GM19239 (cell line): ENCODE results near the gene OR11G2.
"Not testable (repeated sequence)": the region's sequence is repeated elsewhere in the genome, so short reads cannot be mapped to it uniquely, and the experiment has no call there.

Experiments used
- DNase-seq: peaks from one replicate; pipeline ENCODE4 v3.0.0; 2011; ENCODE audit warnings: low spot score; ENCODE audit not compliant: insufficient read length
- FAIRE-seq: peaks from 2 replicates; lab custom pipeline; 2011; peaks lifted over from hg19 to GRCh38; lab: Jason Lieb, UNC

OR11G2 gene

GRCh38 chr14:20219033-20219432 is 28.3 kb downstream of the OR11G2 start:
- FAIRE-seq (no peak), DNase-seq (no peak)

DNA sequence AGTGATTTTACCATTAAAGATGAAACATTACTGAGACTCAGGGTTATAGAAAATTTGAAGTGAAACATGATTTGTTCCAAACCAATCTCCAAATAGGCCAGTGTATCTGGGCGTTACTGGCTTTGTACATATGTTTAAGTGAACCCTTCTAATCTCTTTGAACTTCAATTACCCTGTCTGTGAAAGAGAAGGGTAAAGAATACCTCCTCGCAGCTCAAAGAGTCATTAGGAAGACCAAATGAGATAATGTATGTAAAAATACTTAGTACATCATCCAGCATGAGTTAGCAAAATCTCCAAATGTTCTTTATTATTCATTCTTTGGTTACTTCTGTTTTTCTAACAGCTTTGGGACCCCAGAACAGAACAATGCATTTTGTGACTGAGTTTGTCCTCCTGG is 32.7 kb downstream of the OR11G2 start, which contains the start of gene OR11H6:
TSS of gene OR11H6 (plus strand) at position 301 of the 400 bp plus-strand sequence. CDS start at position 301, 0 bp downstream.
- no peak for FAIRE-seq

DNA sequence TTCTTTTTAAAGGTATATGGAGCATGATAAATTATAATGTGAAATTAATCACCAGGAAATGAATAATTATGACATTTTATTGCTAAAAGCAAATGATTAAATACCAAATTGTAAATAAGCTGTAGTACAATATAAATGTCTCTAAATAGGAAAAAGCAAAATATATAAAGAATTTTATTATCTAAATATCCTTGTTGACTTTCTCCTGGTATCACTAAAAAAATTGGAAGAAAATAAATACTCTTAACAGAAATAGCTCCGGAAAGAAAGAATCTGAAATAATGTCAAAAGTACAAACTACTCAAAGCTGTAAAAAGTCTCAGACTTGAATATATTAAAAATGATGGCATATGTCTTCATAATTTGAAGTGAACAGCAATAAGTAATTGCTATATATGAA is 38.0 kb downstream of the OR11G2 start, which contains the start of gene OR11H7:
TSS of gene OR11H7 (plus strand) at position 301 of the 400 bp plus-strand sequence.
- DNase-seq: no peak
- no peak for FAIRE-seq

More for the DNA sequence above, 32.7 kb downstream of the OR11G2 start, which contains the start of gene OR11H6:
- DNase-seq: no peak

- DNase-seq, FAIRE-seq: not testable (repeated sequence)
Observed at GRCh38 chr14:20235415-20235814, 44.7 kb downstream of the OR11G2 start.

DNA sequence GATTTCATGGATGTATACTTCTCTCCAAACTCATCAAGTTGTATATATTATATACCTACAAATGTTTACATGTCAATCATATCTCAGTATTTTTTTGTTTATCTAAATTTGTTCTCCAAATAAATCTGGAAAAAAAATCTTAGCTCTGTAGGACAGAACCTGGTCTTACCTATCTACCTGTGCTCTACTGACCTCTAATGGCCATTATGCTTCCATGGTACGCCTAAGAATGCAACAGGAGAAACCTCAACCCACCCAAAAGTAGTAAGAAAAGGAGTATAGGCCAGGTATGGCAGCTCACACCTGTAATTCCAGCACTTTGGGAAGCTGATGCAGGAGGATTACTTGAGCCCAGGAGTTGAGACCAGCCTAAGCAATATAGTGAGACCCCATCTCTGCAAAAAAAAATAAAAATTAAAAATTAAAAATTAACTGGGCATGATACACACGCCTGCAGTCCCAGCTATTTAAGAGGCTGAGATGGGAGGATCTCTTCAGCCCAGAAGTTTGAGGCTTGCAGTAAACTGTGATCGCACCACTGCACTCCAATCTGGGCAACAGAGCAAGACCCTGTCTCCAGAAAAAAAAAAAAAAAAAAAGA is 57.0 kb downstream of the OR11G2 start:
- no peak for DNase-seq
- FAIRE-seq: no peak
